IMR-90 (cell line): ENCODE results near the gene NRP1. TPM values are rescaled to one million over a fixed set of nuclear protein-coding genes. Genes with fewer than 3 reads are reported as not detected.

ENCODE experiments used
- ATAC-seq: fragments of 200-7000 bp; cut with Tn5 transposase; 2 replicates; pipeline ENCODE4 v1.9.1; 2020; ENCODE audit warnings: low read depth, mild to moderate bottlenecking, moderate library complexity
- BruUV-seq: library from RNA; stranded (reverse); fragments of 400-500 nt; replicated peaks from 2 replicates; lab custom pipeline; 2021; lab: Mats Ljungman, UMichigan
- CTCF ChIA-PET: fragments of 300-600 bp; formaldehyde crosslinking; extraction: SDS; loops from one replicate; lab custom pipeline; 2021; ENCODE audit warnings: antibody characterized with exemption; lab: Yijun Ruan, JAX
- POLR2A ChIA-PET: fragments of 300-600 bp; sonication (Branson Sonifier 250); formaldehyde crosslinking; loops from one replicate; lab custom pipeline; 2022; ENCODE audit warnings: antibody characterized with exemption; ENCODE audit not compliant: unreplicated experiment; lab: Charles Lee
- DNase-seq: peaks from one replicate; pipeline ENCODE4 v3.0.0; 2013
- H2AFZ ChIP-seq: replicated peaks from 2 replicates; pipeline ENCODE3; 2013; ENCODE audit warnings: low read length, mild to moderate bottlenecking; ENCODE audit not compliant: poor library complexity
- H2AK5ac ChIP-seq: 2 replicates; pipeline ENCODE4 v1.6.1; 2013; ENCODE audit warnings: low read depth, low read length, inconsistent platforms
- H2AK9ac ChIP-seq: replicated peaks from 2 replicates; pipeline ENCODE3; 2013; ENCODE audit warnings: mild to moderate bottlenecking, low read depth, low read length, moderate library complexity; ENCODE audit not compliant: poor library complexity
- H2BK120ac ChIP-seq: 2 replicates; pipeline ENCODE4 v1.6.1; 2013; ENCODE audit warnings: low read depth, low read length, inconsistent platforms
- H2BK15ac ChIP-seq: 3 replicates; pipeline ENCODE4 v1.6.1; 2013; ENCODE audit warnings: low read depth, low read length, inconsistent platforms
- H2BK20ac ChIP-seq: 2 replicates; pipeline ENCODE4 v1.6.1; 2013; ENCODE audit warnings: low read depth, mild to moderate bottlenecking, inconsistent platforms, low read length, moderate library complexity
- H2BK5ac ChIP-seq: 2 replicates; pipeline ENCODE4 v1.6.1; 2013; ENCODE audit warnings: mild to moderate bottlenecking, low read depth, low read length, inconsistent platforms; ENCODE audit not compliant: poor library complexity, severe bottlenecking
- H3K14ac ChIP-seq: replicated peaks from 2 replicates; pipeline ENCODE4 v1.6.1; 2013; ENCODE audit warnings: low read depth, low read length, inconsistent platforms
- H3K18ac ChIP-seq: 2 replicates; pipeline ENCODE4 v1.6.1; 2013; ENCODE audit warnings: low read depth, low read length, control low read depth
- H3K23ac ChIP-seq: 2 replicates; pipeline ENCODE4 v1.6.1; 2013; ENCODE audit warnings: low read depth, low read length, inconsistent platforms
- H3K27ac ChIP-seq: 2 replicates; pipeline ENCODE4 v1.5.1; 2013; ENCODE audit warnings: mild to moderate bottlenecking, control low read depth, low read length; ENCODE audit not compliant: insufficient read depth
- H3K27me3 ChIP-seq: 2 replicates; pipeline ENCODE4 v1.6.1; 2013; ENCODE audit warnings: low read length; ENCODE audit not compliant: control insufficient read depth, insufficient read depth
- H3K36me3 ChIP-seq: 2 replicates; pipeline ENCODE4 v1.6.1; 2013; ENCODE audit warnings: low read length, mixed read lengths; ENCODE audit not compliant: control insufficient read depth, insufficient read depth
- H3K4ac ChIP-seq: 2 replicates; pipeline ENCODE4 v1.6.1; 2013; ENCODE audit warnings: low read depth, low read length, inconsistent platforms
- H3K4me1 ChIP-seq: 2 replicates; pipeline ENCODE4 v1.6.1; 2013; ENCODE audit warnings: low read length, mixed read lengths; ENCODE audit not compliant: control insufficient read depth, insufficient read depth
- H3K4me2 ChIP-seq: 2 replicates; pipeline ENCODE4 v1.6.1; 2013; ENCODE audit warnings: low read depth, mild to moderate bottlenecking, control low read depth, low read length, moderate library complexity
- H3K4me3 ChIP-seq: 2 replicates; pipeline ENCODE4 v1.5.1; 2013; ENCODE audit warnings: low read depth, mild to moderate bottlenecking, control low read depth, low read length, moderate library complexity; ENCODE audit not compliant: insufficient read depth
- H3K56ac ChIP-seq: 2 replicates; pipeline ENCODE4 v1.6.1; 2013; ENCODE audit warnings: low read length, inconsistent platforms; ENCODE audit not compliant: insufficient read depth; ENCODE audit errors: extremely low read depth
- H3K79me1 ChIP-seq, 2 experiments: 2 replicates each; pipeline ENCODE4 v1.6.1; 2013; ENCODE audit warnings: low read length in 2 of 2, inconsistent platforms in 1 of 2, low read depth in 1 of 2
- H3K9ac ChIP-seq: 2 replicates; pipeline ENCODE4 v1.6.1; 2013; ENCODE audit warnings: low read depth, low read length, control low read depth
- H3K9me1 ChIP-seq: 2 replicates; pipeline ENCODE4 v1.6.1; 2013; ENCODE audit warnings: low read length, inconsistent platforms; ENCODE audit not compliant: insufficient read depth
- H3K9me3 ChIP-seq: 2 replicates; pipeline ENCODE4 v1.6.1; 2013; ENCODE audit warnings: low read length; ENCODE audit not compliant: control insufficient read depth, insufficient read depth
- H4K20me1 ChIP-seq: 2 replicates; pipeline ENCODE4 v1.6.1; 2013; ENCODE audit warnings: low read length, inconsistent platforms; ENCODE audit not compliant: insufficient read depth
- H4K5ac ChIP-seq: 2 replicates; pipeline ENCODE4 v1.6.1; 2013; ENCODE audit warnings: mild to moderate bottlenecking, low read depth, low read length, control low read depth
- H4K8ac ChIP-seq, 2 experiments: 2 replicates each; pipeline ENCODE4 v1.6.1; 2013; ENCODE audit warnings: low read depth in 2 of 2, low read length in 2 of 2, control low read depth in 1 of 2, inconsistent platforms in 1 of 2
- H4K91ac ChIP-seq: 2 replicates; pipeline ENCODE4 v1.6.1; 2013; ENCODE audit warnings: low read depth, low read length, inconsistent platforms; ENCODE audit not compliant: insufficient read depth
- CEBPB ChIP-seq: IDR thresholded peaks from 2 replicates; pipeline ENCODE4 v1.6.1; 2012; ENCODE audit warnings: low read depth, low read length, improper control_type of control experiment
- CHD1 ChIP-seq: IDR thresholded peaks from 2 replicates; pipeline ENCODE4 v1.6.1; 2012; ENCODE audit warnings: low read depth, low read length, improper control_type of control experiment
- RAD21 ChIP-seq: IDR thresholded peaks from 2 replicates; pipeline ENCODE4 v1.6.1; 2012; ENCODE audit warnings: low read length, improper control_type of control experiment
- WGBS, 2 experiments: methylation state at CpG; one replicate each; pipeline versions ENCODE4 v1.1.5 to v1.1.7; 2013; ENCODE audit warnings: missing lambda C conversion rate in 2 of 2; ENCODE audit not compliant: insufficient read length in 1 of 2; ENCODE audit errors: extremely low coverage in 2 of 2; 5-methylcytosine and 5-hydroxymethylcytosine counted together
- dilution Hi-C: fragments of 300-500 bp; cut with HindIII; formaldehyde crosslinking; loops from one replicate; pipeline ENCODE4 v1.14.3; 2018; ENCODE audit warnings: low sequenced_read_pairs; ENCODE audit not compliant: unreplicated experiment
- in situ Hi-C: fragments of 300-500 bp; cut with MboI; formaldehyde crosslinking; loops from 3 replicates; pipeline ENCODE4 v1.14.3; 2019; ENCODE audit warnings: low sequenced_read_pairs, inconsistent platforms, mixed read lengths
- intact Hi-C: fragments of 100-400 bp; cut with micrococcal nuclease; formaldehyde crosslinking; loops from 2 replicates; pipeline ENCODE4 v1.10.0; 2022
- polyA plus RNA-seq, 3 experiments: library from polyadenylated mRNA; depleted of rRNA; stranded (reverse); fragments of >200 nt; gene quantifications; 2 replicates each; pipeline ENCODE4 v1.2.3, GENCODE V29; 2012; ENCODE audit warnings: low replicate concordance in 1 of 3
- total RNA-seq: library from RNA; depleted of rRNA; stranded (reverse); fragments of >200 nt; gene quantifications from 2 replicates; pipeline ENCODE4 v1.2.3, GENCODE V29; 2012

The NRP1 gene
- total and polyA plus RNA-seq, 2 of the 4 experiments (the other 2 are of a cell fraction), result 108 to 227 TPM

GRCh38 chr10:33350041-33350440, 15.6 kb upstream of the NRP1 start:
- Histone ChIP-seq H3K14ac (no peak overlapping the region), H2BK15ac (no peak overlapping the region), H3K36me3 (no peaks in the 10 kb centered on the region), H3K4me3 (no peak overlapping the region), H2AK9ac (no peak overlapping the region), H2AK5ac (no peak overlapping the region), H4K8ac (no peak overlapping the region), H4K5ac (no peak overlapping the region), H3K9me1 (peaks cover 4% of the 10 kb centered on the region; the same call in 1 of the 2 replicates), H4K20me1 (no peaks in the 10 kb centered on the region), H3K4me2 (no peak overlapping the region), H3K56ac (no peak overlapping the region), H3K4ac (no peak overlapping the region), H2BK120ac (no peak overlapping the region), H3K79me1 (no peaks in the 10 kb centered on the region), H3K4me1 (peaks cover 6% of the 10 kb centered on the region), H2BK5ac (no peak overlapping the region), H2BK20ac (no peak overlapping the region), H3K23ac (no peak overlapping the region), H3K9me3 (no peaks in the 10 kb centered on the region), H3K27me3 (no peaks in the 10 kb centered on the region), H3K9ac (no peak overlapping the region), H3K18ac (no peak overlapping the region), H2AFZ (no peak overlapping the region), H4K91ac (no peak overlapping the region), H3K27ac (no peak overlapping the region)
- CTCF ChIA-PET, result no interaction called here
- no CpG with 5 or more reads among the region's 2 CpGs for WGBS, 2 experiments
- TF ChIP-seq CHD1 (no peak), CEBPB (no peak), RAD21 (no peak)
- intact Hi-C loops (no loop called here), dilution Hi-C loops (no loop called here), in situ Hi-C loops (no loop called here)
- POLR2A ChIA-PET, result no interaction called here
- DNase-seq (no peak), ATAC-seq (no peak)
- no TSS peak for BruUV-seq
